Keratinocyte (primary cell): Measurements from ENCODE around the gene SULT1A1. TPM values are rescaled to one million over a fixed set of nuclear protein-coding genes. Genes with fewer than 3 reads are reported as not detected.

Experiments used
- DNase-seq: peaks from one replicate; pipeline ENCODE4 v3.0.0-alpha.2; 2011; ENCODE audit warnings: low read depth, missing footprints, low spot score
- FAIRE-seq: peaks from 2 replicates; lab custom pipeline; 2011; peaks lifted over from hg19 to GRCh38; lab: Jason Lieb, UNC
- H2AFZ ChIP-seq: 2 replicates; pipeline ENCODE4 v1.6.0; 2012; ENCODE audit warnings: low read length, control low read depth, inconsistent platforms; ENCODE audit not compliant: control insufficient read depth
- H3K27ac ChIP-seq: 2 replicates; pipeline ENCODE4 v1.5.1; 2011; ENCODE audit warnings: low read length; ENCODE audit not compliant: control insufficient read depth, insufficient read depth
- H3K27me3 ChIP-seq: 3 replicates; pipeline ENCODE4 v1.6.0; 2011; ENCODE audit warnings: low read length; ENCODE audit not compliant: control insufficient read depth, insufficient read depth; ENCODE audit errors: extremely low read depth
- H3K36me3 ChIP-seq, 2 experiments: 2 replicates in 1 of 2; 3 replicates in 1 of 2; pipeline ENCODE4 v1.5.1; 2011; ENCODE audit warnings: low read length in 2 of 2, mild to moderate bottlenecking in 1 of 2; ENCODE audit not compliant: control insufficient read depth in 2 of 2, insufficient read depth in 2 of 2; ENCODE audit errors: extremely low read depth in 1 of 2
- H3K4me1 ChIP-seq: 3 replicates; pipeline ENCODE4 v1.5.1; 2011; ENCODE audit warnings: low read length; ENCODE audit not compliant: control insufficient read depth, insufficient read depth; ENCODE audit errors: extremely low read depth
- H3K4me2 ChIP-seq: 3 replicates; pipeline ENCODE4 v1.6.0; 2011; ENCODE audit warnings: low read depth, low read length; ENCODE audit not compliant: control insufficient read depth, insufficient read depth; ENCODE audit errors: extremely low read depth
- H3K4me3 ChIP-seq, 3 experiments: fragments of 200-600 bp in 1 of 3; sonication (generic) in 1 of 3; 2 replicates in 2 of 3; 3 replicates in 1 of 3; pipeline ENCODE4 v1.5.1; 2011 to 2016; ENCODE audit warnings: low read length in 3 of 3, mild to moderate bottlenecking in 3 of 3, control low read depth in 2 of 3, inconsistent platforms in 1 of 3, low read depth in 1 of 3, mixed read lengths in 1 of 3, mixed run types in 1 of 3, moderate library complexity in 1 of 3; ENCODE audit not compliant: control insufficient read depth in 2 of 3, insufficient read depth in 2 of 3; ENCODE audit errors: extremely low read depth in 1 of 3
- H3K79me2 ChIP-seq: 2 replicates; pipeline ENCODE4 v1.6.0; 2012; ENCODE audit warnings: low read length; ENCODE audit not compliant: control insufficient read depth, insufficient read depth
- H3K9ac ChIP-seq: 3 replicates; pipeline ENCODE4 v1.6.0; 2011; ENCODE audit warnings: low read length; ENCODE audit not compliant: control insufficient read depth, insufficient read depth; ENCODE audit errors: extremely low read depth
- H3K9me1 ChIP-seq: 3 replicates; pipeline ENCODE4 v1.6.0; 2011; ENCODE audit warnings: low read length; ENCODE audit not compliant: control insufficient read depth, insufficient read depth; ENCODE audit errors: extremely low read depth
- H3K9me3 ChIP-seq: 2 replicates; pipeline ENCODE4 v1.5.1; 2012; ENCODE audit warnings: low read depth, low read length; ENCODE audit not compliant: control insufficient read depth
- H4K20me1 ChIP-seq: 3 replicates; pipeline ENCODE4 v1.6.0; 2011; ENCODE audit warnings: low read length; ENCODE audit not compliant: control insufficient read depth, insufficient read depth; ENCODE audit errors: extremely low read depth
- EZH2 ChIP-seq: IDR thresholded peaks from one replicate; pipeline ENCODE4 v1.6.1; 2012; ENCODE audit warnings: inconsistent platforms, mild to moderate bottlenecking, low read length, moderate library complexity
- dilution Hi-C: fragments of 300-500 bp; cut with MboI; formaldehyde crosslinking; loops from one replicate; pipeline ENCODE4 v1.7.0; 2020; ENCODE audit warnings: low sequenced_read_pairs; ENCODE audit not compliant: extremely low pct_ligation_motif_present
- polyA plus RNA-seq, 5 experiments: library from polyadenylated mRNA; depleted of rRNA in 3 of 5; stranded (reverse) in 3 of 5; stranded (forward) in 1 of 5; unstranded in 1 of 5; fragments of >200 nt; gene quantifications; 1 replicate in 1 of 5; 2 replicates in 3 of 5; 3 replicates in 1 of 5; pipeline versions ENCODE4 v1.2.1 to v1.2.3, GENCODE V29; 2011 to 2012; ENCODE audit warnings: missing spikeins in 2 of 5, low read depth in 1 of 5, low replicate concordance in 1 of 5
- TF ChIP-seq, protein P1 (sequence below), 3 experiments: IDR thresholded peaks in 1 of 3; conservative IDR thresholded peaks in 1 of 3; optimal IDR thresholded peaks in 1 of 3; 2 replicates in 2 of 3; 3 replicates in 1 of 3; pipeline versions ENCODE3 to v1.5.1; 2011; ENCODE audit warnings: low read length in 3 of 3, mild to moderate bottlenecking in 3 of 3, moderate library complexity in 2 of 3, control low read depth in 1 of 3, inconsistent platforms in 1 of 3; ENCODE audit not compliant: insufficient read depth in 2 of 3; ENCODE audit errors: extremely low read depth in 1 of 3

SULT1A1 gene
- polyA plus RNA-seq, 1 donor (not counting 4 experiments of a cell fraction or from before 2014, with no cell fraction given), result 1.6 TPM

DNA sequence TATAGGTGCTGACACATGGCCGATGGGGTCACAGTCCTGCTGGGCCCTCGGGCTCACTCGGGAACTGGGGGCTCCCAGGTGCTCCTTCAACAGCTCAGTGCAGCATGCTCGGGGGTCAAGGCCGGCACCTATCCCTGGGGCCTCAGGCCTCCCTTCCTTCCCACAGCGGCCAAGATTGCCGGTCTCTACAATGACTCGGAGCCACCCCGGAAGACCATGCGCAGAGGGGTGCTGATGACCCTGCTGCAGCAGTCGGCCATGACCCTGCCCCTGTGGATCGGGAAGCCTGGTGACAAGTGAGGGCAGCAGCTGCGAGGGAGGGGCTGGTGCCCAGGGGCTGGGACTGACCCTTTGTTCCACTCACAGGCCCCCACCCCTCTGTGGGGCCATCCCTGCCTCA, 19.9 kb downstream of the SULT1A1 start:
- Histone ChIP-seq H2AFZ (no peak overlapping the region), H3K27me3 (no peaks in the 10 kb centered on the region), H3K9ac (no peak overlapping the region), H3K4me1 (peaks cover 6% of the 10 kb centered on the region), H3K27ac (no peak overlapping the region), H3K36me3 (peaks cover 5 to 6% of the 10 kb centered on the region in 2 experiments), H3K79me2 (no peaks in the 10 kb centered on the region), H3K4me3 (no peak overlapping the region), H4K20me1 (no peaks in the 10 kb centered on the region), H3K9me3 (no peaks in the 10 kb centered on the region), H3K4me2 (no peak overlapping the region), H3K9me1 (no peaks in the 10 kb centered on the region)
- TF ChIP-seq, protein P1, sequence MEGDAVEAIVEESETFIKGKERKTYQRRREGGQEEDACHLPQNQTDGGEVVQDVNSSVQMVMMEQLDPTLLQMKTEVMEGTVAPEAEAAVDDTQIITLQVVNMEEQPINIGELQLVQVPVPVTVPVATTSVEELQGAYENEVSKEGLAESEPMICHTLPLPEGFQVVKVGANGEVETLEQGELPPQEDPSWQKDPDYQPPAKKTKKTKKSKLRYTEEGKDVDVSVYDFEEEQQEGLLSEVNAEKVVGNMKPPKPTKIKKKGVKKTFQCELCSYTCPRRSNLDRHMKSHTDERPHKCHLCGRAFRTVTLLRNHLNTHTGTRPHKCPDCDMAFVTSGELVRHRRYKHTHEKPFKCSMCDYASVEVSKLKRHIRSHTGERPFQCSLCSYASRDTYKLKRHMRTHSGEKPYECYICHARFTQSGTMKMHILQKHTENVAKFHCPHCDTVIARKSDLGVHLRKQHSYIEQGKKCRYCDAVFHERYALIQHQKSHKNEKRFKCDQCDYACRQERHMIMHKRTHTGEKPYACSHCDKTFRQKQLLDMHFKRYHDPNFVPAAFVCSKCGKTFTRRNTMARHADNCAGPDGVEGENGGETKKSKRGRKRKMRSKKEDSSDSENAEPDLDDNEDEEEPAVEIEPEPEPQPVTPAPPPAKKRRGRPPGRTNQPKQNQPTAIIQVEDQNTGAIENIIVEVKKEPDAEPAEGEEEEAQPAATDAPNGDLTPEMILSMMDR (optimal IDR thresholded peaks at IDR 0.05 in 1 of 3, IDR thresholded peaks at IDR 0.05 in 1 of 3, conservative IDR thresholded peaks at IDR 0.05 in 1 of 3; ENCODE audit: extremely low read depth in 1 of 3, insufficient read depth in 2 of 3, low read length in 3 of 3), result no peak
- TF ChIP-seq EZH2, result no peak
- DNase-seq (no peak), FAIRE-seq (no peak)
- dilution Hi-C loops, result no loop called here

DNA sequence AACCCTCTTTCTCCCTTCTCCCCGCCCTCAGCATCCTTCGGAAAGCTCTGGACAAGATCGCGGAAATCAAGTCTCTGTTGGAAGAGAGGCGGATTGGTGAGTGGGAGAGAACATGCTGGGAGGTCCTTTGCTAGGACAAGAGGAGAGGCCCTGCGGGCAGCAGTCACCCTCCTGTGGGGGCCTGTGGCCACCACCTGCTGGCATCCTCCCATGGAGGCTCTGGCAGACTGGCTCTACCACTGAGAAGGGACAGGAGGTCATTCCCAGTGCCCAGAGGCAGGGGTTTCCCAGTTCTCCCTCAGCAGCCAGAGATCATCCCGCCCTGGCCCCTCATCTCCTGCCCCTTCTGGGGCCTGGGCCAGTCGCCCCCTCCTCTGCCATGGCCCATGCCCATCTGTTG, 20.8 kb downstream of the SULT1A1 start:
- Histone ChIP-seq H3K4me2 (no peak overlapping the region), H3K27ac (no peak overlapping the region), H3K9me3 (no peaks in the 10 kb centered on the region), H2AFZ (no peak overlapping the region), H3K9me1 (no peaks in the 10 kb centered on the region), H3K4me1 (peaks cover 6% of the 10 kb centered on the region), H3K27me3 (no peaks in the 10 kb centered on the region), H4K20me1 (no peaks in the 10 kb centered on the region), H3K36me3 (peaks cover 5 to 6% of the 10 kb centered on the region in 2 experiments), H3K79me2 (no peaks in the 10 kb centered on the region), H3K9ac (no peak overlapping the region), H3K4me3 (no peak overlapping the region)
- no peak for DNase-seq
- TF ChIP-seq EZH2, result no peak
- TF ChIP-seq, protein P1 (optimal IDR thresholded peaks at IDR 0.05 in 1 of 3, IDR thresholded peaks at IDR 0.05 in 1 of 3, conservative IDR thresholded peaks at IDR 0.05 in 1 of 3; ENCODE audit: extremely low read depth in 1 of 3, insufficient read depth in 2 of 3, low read length in 3 of 3), result no peak
- FAIRE-seq, result no peak
- dilution Hi-C loops, result no loop called here
